Daoy (cell line): ENCODE data around the gene GUCA2B. TPM values are rescaled to one million over a fixed set of nuclear protein-coding genes. Genes with fewer than 3 reads are reported as not detected.

Source experiments
- DNase-seq: peaks from one replicate; pipeline ENCODE4 v3.0.0-alpha.2; 2015; ENCODE audit warnings: low read depth
- total RNA-seq: library from RNA; depleted of rRNA; stranded (reverse); fragments of >200 nt; shearing (Covaris generic); gene quantifications from 2 replicates; pipeline ENCODE4 v1.2.3, GENCODE V29; 2014

Gene GUCA2B
- total RNA-seq, 1 experiment from 2014 or later = not detected

DNA sequence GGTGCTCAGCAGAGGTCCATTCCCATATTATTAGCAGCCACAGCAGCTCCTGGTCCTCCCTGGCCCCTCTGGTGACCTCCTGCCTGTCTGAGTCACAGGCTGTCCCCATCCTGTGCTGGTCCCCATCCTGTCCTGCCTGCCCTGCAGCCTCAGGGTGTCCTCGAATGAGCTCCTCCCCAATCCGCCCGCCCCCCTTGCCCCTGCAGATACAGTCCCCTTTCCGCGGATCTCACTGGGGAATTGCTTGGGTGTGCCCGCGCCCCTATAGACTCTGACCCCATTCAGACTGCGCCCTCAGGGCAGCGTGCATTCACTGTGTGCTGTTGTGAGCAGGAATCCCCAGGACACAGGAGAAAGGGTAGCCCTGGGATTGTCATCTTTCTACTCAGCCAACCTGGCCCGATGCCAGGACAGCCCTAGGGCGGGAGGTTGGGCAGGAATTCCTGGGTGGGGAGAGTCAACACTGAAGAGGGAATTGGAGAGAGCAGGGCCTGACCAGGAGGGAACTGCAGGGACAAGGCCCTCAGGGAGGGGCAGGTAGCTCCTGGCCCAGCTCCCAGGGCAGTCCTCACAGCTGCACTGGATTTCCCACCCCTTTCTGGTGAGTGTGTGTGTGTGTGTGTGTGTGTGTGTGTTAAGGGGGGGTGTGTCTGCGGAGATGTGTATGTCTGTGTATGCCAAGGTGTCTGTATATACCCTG, 12.5 kb downstream of the GUCA2B start:
- DNase-seq = peak; percentile 92

- peak; percentile 47 for DNase-seq
Observed at GRCh38 chr1:42167611-42168390, 14.6 kb downstream of the GUCA2B start.

GRCh38 chr1:42168391-42168670, 15.1 kb downstream of the GUCA2B start:
- no peak for DNase-seq

- no peak for DNase-seq
Observed at GRCh38 chr1:42168763-42169162, 15.6 kb downstream of the GUCA2B start.

DNA sequence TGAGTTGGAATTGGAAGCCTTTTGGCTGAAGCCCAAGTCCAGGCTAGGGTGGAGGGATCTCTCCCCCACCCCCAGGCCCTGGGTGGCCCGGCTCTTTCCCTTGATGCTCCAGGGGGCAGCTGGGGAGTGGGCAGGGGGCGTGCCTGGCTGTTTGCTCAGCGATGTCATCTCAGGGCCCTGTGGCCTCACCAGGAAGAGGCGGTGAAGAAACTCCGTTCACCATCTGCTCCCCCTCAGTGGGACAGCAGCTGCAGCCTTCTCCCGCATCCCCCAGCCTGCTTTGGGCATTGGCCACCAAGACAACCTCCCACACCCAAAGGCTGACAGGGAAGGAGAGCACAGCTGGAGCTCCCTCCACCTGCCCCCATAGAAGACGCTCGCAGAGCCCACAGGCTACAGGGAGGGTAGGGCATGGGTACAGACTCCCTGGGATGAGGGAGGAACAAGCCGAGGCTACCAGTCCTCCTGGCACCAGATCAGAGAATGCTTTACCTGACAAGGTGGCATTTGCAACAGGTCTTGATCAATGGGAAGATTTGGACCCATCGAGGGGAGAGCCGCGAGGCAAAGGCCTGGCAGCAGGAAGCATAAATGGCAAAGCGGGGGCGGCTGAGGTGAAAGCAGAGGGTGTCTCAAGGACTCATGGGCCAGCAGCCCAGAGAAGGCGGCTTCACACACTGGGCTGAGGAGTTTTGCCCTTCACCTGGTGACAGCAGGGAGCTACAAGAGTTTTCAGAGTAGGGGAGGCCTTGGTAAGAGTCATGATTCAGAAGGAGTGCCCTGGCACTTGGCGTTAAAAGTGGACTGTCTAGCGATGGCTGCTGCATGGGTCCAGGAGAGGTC, 17.8 kb downstream of the GUCA2B start:
- no peak for DNase-seq

- no peak for DNase-seq
Observed at GRCh38 chr1:42171679-42172266, 18.6 kb downstream of the GUCA2B start.

DNA sequence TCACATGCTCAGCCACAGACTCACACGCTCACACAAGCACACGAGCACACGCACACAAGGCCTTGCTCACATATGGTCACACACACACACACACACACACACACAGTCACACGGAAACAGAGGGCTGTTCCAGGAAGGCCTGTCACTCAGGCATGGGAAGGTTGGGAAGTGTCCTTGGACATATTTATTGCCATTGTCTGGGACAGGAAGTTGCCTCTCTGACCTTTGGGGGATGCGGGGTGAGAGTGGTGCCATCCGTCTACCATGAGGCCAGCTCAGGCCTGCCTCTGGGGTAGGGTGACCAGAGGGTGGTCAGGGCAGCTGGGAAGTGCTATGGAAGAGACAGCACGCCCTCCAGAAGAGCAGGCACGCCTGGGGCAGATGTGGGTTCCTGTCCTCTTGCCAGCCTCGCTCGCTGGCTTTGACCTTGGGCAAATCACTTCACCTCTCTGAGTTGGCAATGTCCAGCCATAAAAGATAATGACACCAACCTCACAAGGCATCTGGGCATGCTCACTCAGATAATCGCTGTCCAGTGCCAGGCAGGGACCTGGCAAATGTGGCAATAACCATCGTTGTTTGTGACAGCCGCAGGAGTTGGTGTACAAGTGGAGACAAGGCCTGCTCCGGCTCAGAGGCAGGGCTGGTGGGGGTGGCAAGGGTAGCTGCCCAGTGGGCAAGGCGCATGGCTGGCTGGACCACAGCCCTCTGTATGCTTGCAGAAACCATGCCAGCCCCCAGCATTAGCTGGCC, 19.3 kb downstream of the GUCA2B start:
- no peak for DNase-seq

DNA sequence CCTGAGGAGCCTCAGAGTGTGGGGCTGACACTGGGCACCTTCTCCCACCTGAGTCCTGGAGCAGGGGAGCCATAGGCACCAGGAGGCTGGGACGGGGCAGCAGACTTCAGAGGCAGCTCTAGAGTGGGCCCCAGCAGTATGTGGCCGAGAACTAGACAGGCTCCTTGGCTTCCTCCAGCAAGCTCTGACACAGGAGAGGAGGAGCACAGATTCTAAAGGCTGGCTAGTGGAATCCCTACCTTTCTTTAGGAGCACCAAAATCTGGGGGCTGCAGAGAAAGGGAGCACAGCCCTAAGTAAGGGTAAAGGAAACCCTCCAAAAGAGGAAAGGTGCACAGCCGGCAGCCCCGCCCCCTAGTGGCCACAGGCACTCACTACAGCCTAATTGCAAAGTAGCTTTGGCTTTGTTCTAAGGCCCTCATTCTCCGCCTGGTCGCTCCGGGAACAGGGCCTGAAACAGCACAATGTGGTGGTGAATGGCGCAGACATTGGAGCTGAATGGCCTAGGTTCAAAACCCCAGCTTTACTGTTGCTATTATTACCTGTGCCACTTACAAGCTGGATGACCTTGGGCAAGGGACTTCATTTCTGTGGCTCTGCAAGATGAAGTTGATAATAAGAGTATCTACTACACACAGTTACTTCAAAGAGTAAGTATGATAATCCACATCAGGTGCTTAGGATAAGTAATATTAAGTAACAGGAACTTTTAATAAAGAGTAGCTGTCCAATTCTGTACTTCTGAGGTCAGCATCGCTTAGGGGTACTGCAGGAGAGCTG, 20.1 kb downstream of the GUCA2B start:
- peak; percentile 64 for DNase-seq

- no peak for DNase-seq
Observed at GRCh38 chr1:42173961-42174735, 20.9 kb downstream of the GUCA2B start.

DNA sequence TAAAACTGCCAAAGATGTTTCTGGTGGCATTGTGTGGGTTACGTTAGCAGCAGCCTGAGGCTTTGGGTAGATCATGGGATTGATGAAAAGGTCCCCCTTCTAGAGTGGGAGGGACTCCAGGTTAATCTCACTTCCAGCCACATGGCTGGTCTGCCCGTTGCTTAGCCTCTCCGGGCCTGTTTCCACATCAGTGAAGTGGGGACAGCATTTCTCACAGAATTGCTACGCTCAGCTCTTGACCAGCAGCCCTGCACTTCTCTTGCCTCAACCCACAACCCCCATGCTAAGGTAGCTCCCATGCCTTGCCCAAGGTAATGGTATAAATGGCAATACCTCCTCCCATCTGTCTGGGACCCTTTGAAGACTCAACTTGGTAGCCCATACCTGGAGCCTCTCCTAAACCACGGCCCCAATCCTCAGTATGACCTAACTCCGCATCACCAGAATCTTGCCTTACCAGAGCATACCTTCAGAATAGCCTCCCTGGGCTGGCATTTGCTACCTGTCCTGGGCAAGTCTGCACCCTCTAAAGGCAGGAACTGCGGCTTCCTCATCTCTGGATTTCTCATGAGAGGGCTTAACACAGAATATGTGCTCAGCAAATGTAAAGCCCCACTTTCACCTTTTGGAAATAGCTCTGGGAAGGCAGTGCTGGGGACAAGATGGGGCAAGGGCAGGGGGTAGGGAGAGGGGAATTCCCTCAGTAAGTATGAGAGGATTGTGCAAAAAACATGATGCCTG, 22.3 kb downstream of the GUCA2B start:
- no peak for DNase-seq

DNA sequence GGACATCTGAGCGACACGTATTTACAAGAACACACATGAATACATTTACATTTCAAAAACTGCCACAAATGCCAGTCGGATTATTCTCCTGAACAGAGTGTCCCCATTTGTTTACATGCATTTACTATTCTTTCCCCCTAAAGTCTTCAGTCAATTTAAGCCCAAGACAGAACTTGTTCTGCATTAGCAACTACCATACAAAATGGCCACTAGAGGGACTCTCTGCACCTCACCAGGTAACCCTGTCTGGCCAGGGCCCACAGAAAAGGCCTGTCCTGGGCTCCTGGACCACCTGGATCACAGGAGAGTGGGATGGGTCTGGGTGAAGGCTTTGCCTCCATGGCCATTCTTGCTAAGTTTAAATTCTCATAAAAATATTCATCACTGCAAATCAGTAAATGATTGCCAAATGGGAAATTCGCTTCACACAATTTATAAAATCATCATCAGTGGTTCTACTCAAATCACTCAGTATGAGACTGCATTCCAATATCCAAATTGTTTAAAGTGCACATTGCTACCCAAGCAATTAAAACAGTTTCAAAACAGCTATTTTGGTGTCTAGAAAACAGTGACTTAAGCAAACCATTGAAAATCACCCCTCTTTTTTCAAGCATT, 23.8 kb downstream of the GUCA2B start:
- DNase-seq = no peak

DNA sequence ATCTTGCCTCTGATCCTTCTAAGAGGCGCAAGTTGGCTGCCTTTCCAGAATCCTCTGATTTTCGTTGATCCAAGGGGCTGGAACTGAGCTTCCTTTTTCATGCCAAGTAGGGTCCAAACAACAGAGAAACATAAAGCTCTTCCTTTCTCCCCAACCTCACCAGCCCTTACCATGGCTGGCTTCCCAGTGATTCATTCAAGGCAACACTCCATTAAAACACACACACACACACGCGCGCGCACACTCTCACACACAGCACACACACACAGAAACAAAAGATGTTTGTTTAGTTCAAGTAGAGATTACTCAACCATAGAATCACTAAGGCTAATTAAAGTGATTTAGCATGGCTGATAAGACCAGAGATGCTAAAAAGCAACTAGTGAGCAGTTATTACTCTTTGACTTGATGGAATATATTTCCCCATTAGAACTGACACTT, 24.4 kb downstream of the GUCA2B start:
- DNase-seq = peak; percentile 65

DNA sequence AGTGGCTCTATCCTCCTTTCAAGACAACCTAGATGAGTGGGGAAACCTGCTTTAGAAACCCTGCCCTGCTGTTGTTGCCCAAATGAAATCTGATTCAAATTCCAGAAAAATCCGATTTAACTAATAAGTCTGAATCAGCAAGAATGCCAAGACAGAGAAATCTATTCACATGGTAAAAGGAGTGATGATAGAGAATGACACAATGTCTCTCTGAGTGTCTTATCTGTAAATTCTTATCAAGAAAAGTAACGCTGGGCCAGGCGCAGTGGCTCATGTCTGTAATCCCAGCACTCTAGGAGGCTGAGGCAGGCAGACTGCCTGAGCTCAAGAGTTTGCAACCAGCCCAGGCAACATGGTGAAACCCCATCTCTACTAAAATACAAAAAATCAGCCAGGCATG, 25.0 kb downstream of the GUCA2B start:
- DNase-seq = no peak

DNA sequence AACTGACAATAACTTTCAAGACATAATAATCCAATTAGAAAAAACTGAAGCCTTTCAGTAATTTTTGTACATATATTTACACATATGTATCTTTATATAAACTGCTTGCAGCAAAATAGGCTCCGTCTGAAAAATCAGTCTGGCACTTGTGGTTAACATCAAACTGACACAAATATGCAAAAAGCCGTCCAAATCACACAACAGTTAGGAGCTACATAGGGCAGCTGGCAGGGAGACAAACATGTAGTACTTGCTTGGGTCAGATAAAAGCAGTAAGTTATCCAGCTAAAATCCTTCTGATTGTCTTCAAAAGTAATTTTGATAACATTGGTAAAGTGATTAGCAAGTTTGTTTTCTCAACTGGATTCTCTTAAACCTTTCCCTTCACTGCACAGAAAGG, 26.1 kb downstream of the GUCA2B start:
- no peak for DNase-seq

DNA sequence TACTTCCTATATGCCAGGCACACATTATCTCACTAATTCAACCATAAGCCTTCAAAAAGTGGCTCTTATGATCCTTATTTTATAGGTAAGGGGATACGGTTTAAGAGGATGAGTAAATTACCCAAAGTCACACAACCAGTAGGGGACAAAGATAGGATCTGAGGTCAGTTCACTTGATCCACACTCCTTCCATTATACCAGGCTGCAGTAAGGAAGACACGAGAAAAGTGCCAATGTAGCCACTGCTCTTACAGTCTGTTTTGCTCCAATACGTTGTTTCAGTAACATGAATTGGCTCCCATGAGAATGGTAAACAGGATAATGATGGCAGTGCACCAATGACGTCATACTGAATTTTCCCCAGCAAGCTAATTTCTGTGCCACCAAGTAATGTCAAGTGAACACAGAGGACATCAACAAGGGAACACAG, 26.7 kb downstream of the GUCA2B start:
- no peak for DNase-seq

DNA sequence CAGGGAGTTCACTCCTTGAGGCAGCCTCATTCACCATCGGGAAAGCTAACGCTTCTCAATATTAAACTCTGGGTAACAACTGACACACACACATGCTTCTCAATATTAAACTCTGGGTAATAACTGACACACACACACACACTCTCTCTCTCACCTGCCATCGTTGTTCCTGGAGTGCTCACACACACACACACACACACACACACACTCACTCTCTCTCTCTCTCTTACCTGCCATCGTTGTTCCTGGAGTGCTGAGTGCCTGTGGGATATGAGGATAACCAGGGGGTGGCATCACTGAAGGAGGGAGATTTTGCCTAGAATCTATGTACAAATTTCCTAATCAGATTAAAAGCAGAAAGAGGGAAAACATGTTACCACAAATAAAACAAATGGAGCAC, 28.5 kb downstream of the GUCA2B start:
- no peak for DNase-seq

GRCh38 chr1:42183210-42183956, 30.2 kb downstream of the GUCA2B start:
- no peak for DNase-seq

- DNase-seq = no peak
Observed at GRCh38 chr1:42183957-42184268, 30.7 kb downstream of the GUCA2B start.
